Smooth muscle cell (in vitro differentiated cells): ENCODE data around the gene AUTS2. TPM values are rescaled to one million over a fixed set of nuclear protein-coding genes. Genes with fewer than 3 reads are reported as not detected.

Source experiments
- DNase-seq: peaks from one replicate; lab custom pipeline; 2025; ENCODE audit not compliant: unreplicated experiment; lab: John Stamatoyannopoulos, UW
- H2AFZ ChIP-seq: fragments of 200-600 bp; sonication (generic); 2 replicates; pipeline ENCODE4 v1.6.0; 2016; ENCODE audit warnings: antibody characterized with exemption, low read depth, mild to moderate bottlenecking
- H3F3A ChIP-seq: fragments of 200-600 bp; sonication (generic); 2 replicates; pipeline ENCODE4 v1.6.0; 2017; ENCODE audit warnings: antibody characterized with exemption, low read depth
- H3K27ac ChIP-seq: fragments of 200-600 bp; sonication (generic); 2 replicates; pipeline ENCODE4 v1.5.1; 2016; ENCODE audit warnings: low read depth, mild to moderate bottlenecking
- H3K27me3 ChIP-seq: fragments of 200-600 bp; sonication (generic); 2 replicates; pipeline ENCODE4 v1.6.1; 2016; ENCODE audit warnings: low read depth, mild to moderate bottlenecking
- H3K36me3 ChIP-seq: fragments of 200-600 bp; sonication (generic); 2 replicates; pipeline ENCODE4 v1.5.1; 2016; ENCODE audit warnings: low read depth
- H3K4me1 ChIP-seq: fragments of 200-600 bp; sonication (generic); 2 replicates; pipeline ENCODE4 v1.5.1; 2016; ENCODE audit warnings: low read depth
- H3K4me2 ChIP-seq: fragments of 200-600 bp; sonication (generic); 2 replicates; pipeline ENCODE4 v1.6.0; 2016; ENCODE audit warnings: mild to moderate bottlenecking
- H3K4me3 ChIP-seq: fragments of 200-600 bp; sonication (generic); 2 replicates; pipeline ENCODE4 v1.5.1; 2016; ENCODE audit warnings: mild to moderate bottlenecking
- H3K79me2 ChIP-seq: fragments of 200-600 bp; sonication (generic); 2 replicates; pipeline ENCODE4 v1.6.0; 2016; ENCODE audit warnings: low read depth, mild to moderate bottlenecking
- H3K9ac ChIP-seq: fragments of 200-600 bp; sonication (generic); 2 replicates; pipeline ENCODE4 v1.6.0; 2016; ENCODE audit warnings: low read depth
- H3K9me3 ChIP-seq: fragments of 200-600 bp; sonication (generic); replicated peaks from 2 replicates; pipeline ENCODE4 v1.5.1; 2016; ENCODE audit warnings: low read depth
- H4K20me1 ChIP-seq: fragments of 200-600 bp; sonication (generic); 2 replicates; pipeline ENCODE4 v1.6.0; 2016; ENCODE audit warnings: low read depth
- WGBS: methylation state at CpG from one replicate; pipeline ENCODE4 v1.1.7; 2016; ENCODE audit warnings: low lambda C conversion rate; 5-methylcytosine and 5-hydroxymethylcytosine counted together
- polyA plus RNA-seq: library from polyadenylated mRNA; unstranded; fragments of >200 nt; fragmentation: Nextera tagmentation; extraction: Ambion mirVana; gene quantifications from 2 replicates; pipeline ENCODE4 v1.2.1, GENCODE V29; 2016
- total RNA-seq: library from RNA; depleted of rRNA; stranded (reverse); fragments of >200 nt; gene quantifications from 2 replicates; pipeline ENCODE4 v1.2.3, GENCODE V29; 2014
- TF ChIP-seq, protein P1 (sequence below): fragments of 200-600 bp; sonication (generic); IDR thresholded peaks from 2 replicates; pipeline ENCODE4 v1.5.1; 2017; ENCODE audit warnings: borderline replicate concordance, mild to moderate bottlenecking, antibody characterized with exemption; ENCODE audit not compliant: insufficient read depth, poor library complexity, severe bottlenecking

Gene AUTS2
- total and polyA plus RNA-seq, 2 experiments from 2014 or later, result 6.5 to 8.6 TPM

DNA sequence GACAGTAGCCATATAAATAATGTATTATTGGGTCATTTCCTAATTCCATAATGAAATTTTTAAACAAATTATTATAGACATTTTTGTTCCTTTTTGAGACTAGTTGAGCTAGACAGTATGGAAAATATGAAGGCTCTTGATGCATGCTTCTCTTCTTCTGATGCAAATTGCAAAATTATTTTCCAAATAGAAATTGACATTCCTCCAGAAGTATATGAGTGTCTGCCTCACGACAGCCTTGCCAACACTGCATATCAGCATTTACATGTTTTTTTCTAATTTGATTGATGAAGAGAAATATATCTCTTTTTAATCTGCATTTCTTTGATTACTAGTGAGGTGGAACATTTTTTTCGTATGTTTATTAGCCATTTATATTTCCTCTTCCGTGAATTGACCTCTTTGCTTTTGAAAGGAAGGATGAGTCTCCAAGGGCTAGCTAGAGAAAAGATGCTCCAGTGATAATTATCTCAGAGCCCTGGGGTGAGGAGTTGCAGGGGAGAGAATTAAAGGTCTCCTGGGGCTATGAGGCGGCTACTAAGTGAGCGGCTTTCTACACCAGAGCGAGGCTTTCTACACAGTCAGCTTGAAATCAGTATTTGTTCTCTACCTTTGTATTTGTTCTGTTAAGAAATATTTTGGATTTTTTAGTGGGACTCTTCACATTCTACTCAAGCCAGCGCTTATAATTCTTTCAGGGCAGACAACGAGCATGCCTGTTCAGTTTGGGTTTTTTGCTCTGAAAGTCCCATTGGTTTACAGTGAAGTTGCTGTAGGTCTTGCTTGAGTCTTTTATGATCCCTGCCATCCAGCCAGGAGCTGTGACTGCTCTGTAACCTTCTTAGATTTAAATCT lies 821.5 kb downstream of the AUTS2 start:
- Histone ChIP-seq H3K4me2 (no peak overlapping the region), H3K4me3 (no peak overlapping the region), H3K27ac (no peak overlapping the region), H3F3A (no peaks in the 10 kb centered on the region), H3K79me2 (no peaks in the 10 kb centered on the region), H3K9ac (no peak overlapping the region), H3K27me3 (peaks cover 8% of the 10 kb centered on the region), H4K20me1 (no peaks in the 10 kb centered on the region), H3K36me3 (no peaks in the 10 kb centered on the region), H2AFZ (no peak overlapping the region), H3K4me1 (peaks cover 33% of the 10 kb centered on the region), H3K9me3 (no peaks in the 10 kb centered on the region)
- WGBS, result 65% methylated on average over 8 of the region's 8 CpGs
- TF ChIP-seq, protein P1, sequence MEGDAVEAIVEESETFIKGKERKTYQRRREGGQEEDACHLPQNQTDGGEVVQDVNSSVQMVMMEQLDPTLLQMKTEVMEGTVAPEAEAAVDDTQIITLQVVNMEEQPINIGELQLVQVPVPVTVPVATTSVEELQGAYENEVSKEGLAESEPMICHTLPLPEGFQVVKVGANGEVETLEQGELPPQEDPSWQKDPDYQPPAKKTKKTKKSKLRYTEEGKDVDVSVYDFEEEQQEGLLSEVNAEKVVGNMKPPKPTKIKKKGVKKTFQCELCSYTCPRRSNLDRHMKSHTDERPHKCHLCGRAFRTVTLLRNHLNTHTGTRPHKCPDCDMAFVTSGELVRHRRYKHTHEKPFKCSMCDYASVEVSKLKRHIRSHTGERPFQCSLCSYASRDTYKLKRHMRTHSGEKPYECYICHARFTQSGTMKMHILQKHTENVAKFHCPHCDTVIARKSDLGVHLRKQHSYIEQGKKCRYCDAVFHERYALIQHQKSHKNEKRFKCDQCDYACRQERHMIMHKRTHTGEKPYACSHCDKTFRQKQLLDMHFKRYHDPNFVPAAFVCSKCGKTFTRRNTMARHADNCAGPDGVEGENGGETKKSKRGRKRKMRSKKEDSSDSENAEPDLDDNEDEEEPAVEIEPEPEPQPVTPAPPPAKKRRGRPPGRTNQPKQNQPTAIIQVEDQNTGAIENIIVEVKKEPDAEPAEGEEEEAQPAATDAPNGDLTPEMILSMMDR, result no peak
- DNase-seq, result no peak

DNA sequence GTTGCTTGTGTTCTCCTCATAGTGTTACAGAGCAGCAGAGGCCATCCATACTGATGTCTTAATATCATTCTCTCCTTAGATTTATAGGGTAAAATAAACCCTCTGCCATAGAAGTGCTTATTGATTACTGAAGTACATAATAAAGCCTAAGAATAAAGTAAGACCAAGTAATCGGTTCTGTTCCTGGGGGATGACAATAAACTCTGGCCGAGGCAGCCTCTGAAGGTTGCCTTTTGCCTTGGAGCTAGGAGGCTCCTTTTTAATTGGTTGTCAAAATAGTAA lies 822.0 kb downstream of the AUTS2 start:
- Histone ChIP-seq H3K9me3 (no peaks in the 10 kb centered on the region), H2AFZ (no peak overlapping the region), H3K27ac (no peak overlapping the region), H3K4me2 (no peak overlapping the region), H4K20me1 (no peaks in the 10 kb centered on the region), H3F3A (no peaks in the 10 kb centered on the region), H3K4me1 (peaks cover 33% of the 10 kb centered on the region), H3K27me3 (peaks cover 8% of the 10 kb centered on the region), H3K9ac (no peak overlapping the region), H3K36me3 (no peaks in the 10 kb centered on the region), H3K4me3 (no peak overlapping the region), H3K79me2 (no peaks in the 10 kb centered on the region)
- WGBS, result 66% methylated on average over 2 of the region's 2 CpGs
- no peak for DNase-seq
- TF ChIP-seq, protein P1, result no peak

DNA sequence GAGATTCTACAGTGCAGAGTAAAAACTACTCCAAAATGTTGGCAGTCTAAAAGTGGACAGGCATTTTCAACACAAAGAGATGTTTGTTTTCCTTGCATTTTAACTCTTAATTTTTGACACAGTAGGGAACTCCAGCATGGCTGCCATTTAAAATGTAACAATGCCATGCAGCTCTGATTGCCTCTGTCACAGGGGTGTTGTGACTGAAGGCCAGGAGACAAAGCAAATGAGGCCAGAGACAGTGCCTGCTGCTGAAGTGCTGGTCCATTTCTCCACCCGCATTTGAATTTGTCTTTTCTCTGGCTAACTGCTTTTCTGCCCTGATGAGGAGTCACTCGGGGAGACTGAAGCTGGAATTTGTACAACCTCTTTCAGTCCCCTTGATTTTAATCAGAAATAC lies 823.0 kb downstream of the AUTS2 start:
- no peak overlapping the region for H3K27ac ChIP-seq
- H3K4me2 ChIP-seq, result no peak overlapping the region
- 79% methylated on average over 2 of the region's 2 CpGs for WGBS
- H3K9me3 ChIP-seq, result no peaks in the 10 kb centered on the region
- no peak overlapping the region for H3K4me3 ChIP-seq
- H3K36me3 ChIP-seq, result no peaks in the 10 kb centered on the region
- H3F3A ChIP-seq, result no peaks in the 10 kb centered on the region
- no peak for DNase-seq
- peaks cover 8% of the 10 kb centered on the region for H3K27me3 ChIP-seq
- TF ChIP-seq, protein P1, result no peak
- H3K9ac ChIP-seq, result no peak overlapping the region
- H4K20me1 ChIP-seq, result no peaks in the 10 kb centered on the region
- no peak overlapping the region for H2AFZ ChIP-seq
- H3K79me2 ChIP-seq, result no peaks in the 10 kb centered on the region
- peaks cover 33% of the 10 kb centered on the region for H3K4me1 ChIP-seq
